Measurements from ENCODE around the gene DUT.

GRCh38 chr15:48300038-48300437 is 31.2 kb upstream of the DUT start:
- TF ChIP-seq POLR2A (IDR thresholded peaks at IDR 0.05; ENCODE audit: borderline replicate concordance, extremely low read depth, insufficient read depth, insufficient read length) = no peak
- no peak for TF ChIP-seq TCF7L2 (IDR thresholded peaks at IDR 0.05; ENCODE audit: borderline replicate concordance, extremely low read depth, insufficient read depth, insufficient read length)
- no peak for TF ChIP-seq POLR2AphosphoS5 (IDR thresholded peaks at IDR 0.05; ENCODE audit: low read depth, low read length)
